HepG2 (cell line): Measurements from ENCODE around the gene SLC25A48. TPM values are rescaled to one million over a fixed set of nuclear protein-coding genes. Genes with fewer than 3 reads are reported as not detected.

Experiments used
- ATAC-seq: fragments of 200-7000 bp; cut with Tn5 transposase; 3 replicates; pipeline ENCODE4 v1.9.1; 2020; ENCODE audit warnings: mild to moderate bottlenecking, moderate library complexity
- Bru-seq: library from RNA; stranded (reverse); fragments of 400-500 nt; gene quantifications from one replicate; lab custom pipeline; 2021; lab: Mats Ljungman, UMichigan
- BruChase-seq, 2 experiments: library from RNA; stranded (reverse); fragments of 400-500 nt; gene quantifications; one replicate each; lab custom pipeline; 2021; lab: Mats Ljungman, UMichigan
- BruUV-seq: library from RNA; stranded (reverse); fragments of 400-500 nt; replicated peaks from 2 replicates; lab custom pipeline; 2021; lab: Mats Ljungman, UMichigan
- CTCF ChIA-PET: fragments of 300-600 bp; formaldehyde crosslinking; extraction: SDS; loops from one replicate; lab custom pipeline; 2021; ENCODE audit warnings: low total read pairs, inconsistent platforms, low intra/inter-chr PET ratio; lab: Yijun Ruan, JAX
- POLR2A ChIA-PET: fragments of 350-600 bp; sonication (Branson Sonifier 250); formaldehyde crosslinking; loops from one replicate; lab custom pipeline; 2020; ENCODE audit warnings: antibody characterized with exemption, inconsistent platforms; lab: Yijun Ruan, JAX
- DNase-seq: peaks from one replicate; pipeline ENCODE4 v3.0.0-alpha.2; 2015; ENCODE audit warnings: low spot score
- FAIRE-seq: peaks from 3 replicates; lab custom pipeline; 2011; peaks lifted over from hg19 to GRCh38; lab: Jason Lieb, UNC
- H2AFZ ChIP-seq: one replicate; pipeline ENCODE4 v1.6.1; 2011; ENCODE audit warnings: low read length, inconsistent platforms
- H3K27ac ChIP-seq: fragments of 300-600 bp; 3 replicates; pipeline ENCODE4 v1.8.0; 2011; ENCODE audit warnings: mixed run types, mild to moderate bottlenecking, mixed read lengths, low read length, inconsistent platforms; ENCODE audit not compliant: insufficient read depth; ENCODE audit errors: extremely low read length
- H3K27me3 ChIP-seq, 2 experiments: fragments of 200-600 bp in 1 of 2; 2 replicates in 1 of 2; 3 replicates in 1 of 2; pipeline versions ENCODE4 v1.6.0 to v1.8.0; 2011; ENCODE audit warnings: low read length in 2 of 2, mild to moderate bottlenecking in 2 of 2, moderate library complexity in 2 of 2, inconsistent platforms in 1 of 2; ENCODE audit not compliant: insufficient read depth in 2 of 2, control insufficient read depth in 1 of 2
- H3K36me3 ChIP-seq, 2 experiments: fragments of 200-600 bp in 1 of 2; replicated peaks in 1 of 2; 2 replicates in 1 of 2; 3 replicates in 1 of 2; pipeline versions ENCODE4 v1.5.1 to v1.8.0; 2011; ENCODE audit warnings: low read length in 2 of 2, inconsistent platforms in 1 of 2; ENCODE audit not compliant: insufficient read depth in 2 of 2, control insufficient read depth in 1 of 2
- H3K4me1 ChIP-seq: 2 replicates; pipeline ENCODE4 v1.5.1; 2012; ENCODE audit warnings: low read length, inconsistent platforms; ENCODE audit not compliant: insufficient read depth
- H3K4me2 ChIP-seq: 2 replicates; pipeline ENCODE4 v1.6.0; 2011; ENCODE audit warnings: low read depth, low read length, inconsistent platforms
- H3K4me3 ChIP-seq, 3 experiments: fragments of 200-600 bp in 1 of 3; sonication (generic), shearing (Covaris generic) in 1 of 3; replicated peaks in 1 of 3; 2 replicates each; pipeline ENCODE4 v1.5.1; 2011 to 2016; ENCODE audit warnings: low read length in 3 of 3, inconsistent platforms in 2 of 3, low read depth in 2 of 3, mild to moderate bottlenecking in 2 of 3, control low read depth in 1 of 3, mixed read lengths in 1 of 3; ENCODE audit not compliant: insufficient read depth in 1 of 3
- H3K79me2 ChIP-seq: one replicate; pipeline ENCODE4 v1.6.1; 2011; ENCODE audit warnings: low read length, inconsistent platforms; ENCODE audit not compliant: insufficient read depth
- H3K9ac ChIP-seq: 2 replicates; pipeline ENCODE4 v1.6.0; 2011; ENCODE audit warnings: mild to moderate bottlenecking, low read depth, low read length, inconsistent platforms; ENCODE audit not compliant: insufficient read depth
- H3K9me3 ChIP-seq: 2 replicates; pipeline ENCODE4 v1.5.1; 2012; ENCODE audit warnings: mild to moderate bottlenecking, low read length
- H4K20me1 ChIP-seq: 2 replicates; pipeline ENCODE4 v1.6.0; 2011; ENCODE audit warnings: inconsistent platforms, mild to moderate bottlenecking, low read length, moderate library complexity; ENCODE audit not compliant: insufficient read depth
- MXD4 ChIP-seq: IDR thresholded peaks from 2 replicates; pipeline ENCODE4 v1.6.1; 2016; ENCODE audit warnings: mild to moderate bottlenecking, missing biosample characterization, missing genetic modification reagents
- RARG ChIP-seq: sonication (generic); formaldehyde crosslinking; IDR thresholded peaks from 2 replicates; pipeline ENCODE4 v1.4.0; 2020; ENCODE audit warnings: low read depth, mild to moderate bottlenecking, missing genetic modification reagents
- STAG1 ChIP-seq: sonication (generic); formaldehyde crosslinking; IDR thresholded peaks from 2 replicates; pipeline ENCODE4 v1.4.0; 2020; ENCODE audit warnings: missing genetic modification reagents
- TBP ChIP-seq: sonication (generic); formaldehyde crosslinking; IDR thresholded peaks from 2 replicates; pipeline ENCODE4 v1.5.0; 2020; ENCODE audit warnings: missing genetic modification reagents
- WIZ ChIP-seq: sonication (generic); formaldehyde crosslinking; IDR thresholded peaks from 2 replicates; pipeline ENCODE4 v1.5.1; 2020; ENCODE audit warnings: mild to moderate bottlenecking, missing genetic modification reagents
- ZBTB42 ChIP-seq: sonication (generic); formaldehyde crosslinking; IDR thresholded peaks from 2 replicates; pipeline ENCODE4 v1.5.0; 2020; ENCODE audit warnings: mild to moderate bottlenecking, missing genetic modification reagents
- ZKSCAN5 ChIP-seq: sonication (generic); formaldehyde crosslinking; IDR thresholded peaks from 2 replicates; pipeline ENCODE4 v1.5.1; 2020; ENCODE audit warnings: mild to moderate bottlenecking, missing genetic modification reagents
- ZNF121 ChIP-seq: sonication (generic); formaldehyde crosslinking; IDR thresholded peaks from 2 replicates; pipeline ENCODE4 v1.5.0; 2020; ENCODE audit warnings: mild to moderate bottlenecking, missing genetic modification reagents
- ZNF496 ChIP-seq: sonication (generic); formaldehyde crosslinking; IDR thresholded peaks from 2 replicates; pipeline ENCODE4 v1.8.1; 2023; ENCODE audit warnings: mild to moderate bottlenecking, moderate library complexity, missing genetic modification reagents; ENCODE audit not compliant: insufficient replicate concordance
- ZNF552 ChIP-seq: sonication (generic); formaldehyde crosslinking; IDR thresholded peaks from 2 replicates; pipeline ENCODE4 v1.9.0; 2022; ENCODE audit warnings: missing genetic modification reagents, mild to moderate bottlenecking, borderline replicate concordance
- ZNF570 ChIP-seq: sonication (generic); formaldehyde crosslinking; IDR thresholded peaks from 2 replicates; pipeline ENCODE4 v1.4.0; 2020; ENCODE audit warnings: mild to moderate bottlenecking, missing genetic modification reagents, borderline replicate concordance
- ZNF615 ChIP-seq: sonication (generic); formaldehyde crosslinking; IDR thresholded peaks from 2 replicates; pipeline ENCODE4 v1.5.0; 2020; ENCODE audit warnings: mild to moderate bottlenecking, missing genetic modification reagents, borderline replicate concordance
- ZNF777 ChIP-seq: sonication (generic); formaldehyde crosslinking; IDR thresholded peaks from 2 replicates; pipeline ENCODE4 v1.4.0; 2020; ENCODE audit warnings: missing genetic modification reagents
- ZSCAN9 ChIP-seq: IDR thresholded peaks from 2 replicates; pipeline ENCODE4 v1.6.1; 2016; ENCODE audit warnings: borderline replicate concordance
- WGBS: methylation state at CpG from one replicate; pipeline ENCODE4 v1.1.6; 2017; ENCODE audit warnings: low lambda C conversion rate; 5-methylcytosine and 5-hydroxymethylcytosine counted together
- in situ Hi-C: cut with HindIII; loops from 2 replicates; pipeline ENCODE4 v1.10.0; 2017; ENCODE audit warnings: low pct_unique_long_range_greater_than_20kb; ENCODE audit not compliant: extremely low pct_ligation_motif_present
- intact Hi-C: fragments of 100-400 bp; cut with micrococcal nuclease; formaldehyde crosslinking; loops from one replicate; pipeline ENCODE4 v1.10.0; 2022; ENCODE audit not compliant: unreplicated experiment
- long read RNA-seq, 2 experiments: library from RNA in 1 of 2; library from polyadenylated mRNA in 1 of 2; stranded (forward) in 1 of 2; unstranded in 1 of 2; transcript quantifications; one replicate each; pipeline ENCODE4 v2.0.0, GENCODE V29; 2019 to 2022
- polyA minus RNA-seq, 3 experiments: library from RNA; depleted of rRNA, polyadenylated mRNA; stranded (reverse); fragments of >200 nt; gene quantifications; 2 replicates each; pipeline ENCODE4 v1.2.3, GENCODE V29; 2011; ENCODE audit warnings: low replicate concordance in 1 of 3
- polyA plus RNA-seq, 8 experiments: library from polyadenylated mRNA; depleted of rRNA in 3 of 8; stranded (reverse) in 7 of 8; unstranded in 1 of 8; fragments of >200 nt; fragmentation: Illumina TruSeq in 4 of 8; extraction: Trizol in 4 of 8; gene quantifications; 2 replicates each; pipeline versions ENCODE4 v1.2.1 to v1.2.3, GENCODE V29; 2011 to 2016; ENCODE audit warnings: low read depth in 4 of 8, missing spikeins in 1 of 8, mixed read lengths in 1 of 8; ENCODE audit not compliant: insufficient read depth in 1 of 8
- total RNA-seq, 5 experiments: library from RNA; depleted of rRNA; stranded (reverse); fragments of >200 nt; fragmentation: Illumina TruSeq; extraction: Trizol; gene quantifications; 2 replicates each; pipeline ENCODE4 v1.2.3, GENCODE V29; 2016; ENCODE audit warnings: low read depth in 1 of 5
- TF ChIP-seq, protein P1 (sequence below): IDR thresholded peaks from 2 replicates; pipeline ENCODE4 v1.6.1; 2016; ENCODE audit warnings: mild to moderate bottlenecking

Gene SLC25A48, protein sequence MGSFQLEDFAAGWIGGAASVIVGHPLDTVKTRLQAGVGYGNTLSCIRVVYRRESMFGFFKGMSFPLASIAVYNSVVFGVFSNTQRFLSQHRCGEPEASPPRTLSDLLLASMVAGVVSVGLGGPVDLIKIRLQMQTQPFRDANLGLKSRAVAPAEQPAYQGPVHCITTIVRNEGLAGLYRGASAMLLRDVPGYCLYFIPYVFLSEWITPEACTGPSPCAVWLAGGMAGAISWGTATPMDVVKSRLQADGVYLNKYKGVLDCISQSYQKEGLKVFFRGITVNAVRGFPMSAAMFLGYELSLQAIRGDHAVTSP
- total RNA-seq (2016; rRNA removed; fragmentation: Illumina TruSeq; extraction: Trizol) = 4.0 and 4.5 TPM in 2 replicates
- total RNA-seq (2016; cell fraction: cytosol; rRNA removed; fragmentation: Illumina TruSeq; extraction: Trizol; ENCODE audit: low read depth) = 4.8 and 5.1 TPM in 2 replicates
- 3.2 and 3.4 TPM in 2 replicates for total RNA-seq (2016; cell fraction: insoluble cytoplasmic fraction; rRNA removed; fragmentation: Illumina TruSeq; extraction: Trizol)
- 4.2 and 8.0 TPM in 2 replicates for total RNA-seq (2016; cell fraction: membrane; rRNA removed; fragmentation: Illumina TruSeq; extraction: Trizol)
- 3.0 and 5.5 TPM in 2 replicates for total RNA-seq (2016; cell fraction: nucleus; rRNA removed; fragmentation: Illumina TruSeq; extraction: Trizol)
- polyA plus RNA-seq (2011; rRNA removed) = 0.17 and 1.0 TPM in 2 replicates
- 0.38 and 0.40 TPM in 2 replicates for polyA plus RNA-seq (2011; cell fraction: cytosol; rRNA removed)
- 0.61 and 0.68 TPM in 2 replicates for polyA plus RNA-seq (2011; cell fraction: nucleus; rRNA removed)
- 0.24 TPM in 1 of 2 replicates, not detected in the other for polyA plus RNA-seq (2012)
- polyA plus RNA-seq (2016; cell fraction: cytosol; fragmentation: Illumina TruSeq; extraction: Trizol; ENCODE audit: low read depth) = 5.0 and 6.4 TPM in 2 replicates
- 1.7 and 3.6 TPM in 2 replicates for polyA plus RNA-seq (2016; cell fraction: insoluble cytoplasmic fraction; fragmentation: Illumina TruSeq; extraction: Trizol; ENCODE audit: low read depth)
- polyA plus RNA-seq (2016; cell fraction: membrane; fragmentation: Illumina TruSeq; extraction: Trizol; ENCODE audit: low read depth) = 4.6 and 5.5 TPM in 2 replicates
- polyA plus RNA-seq (2016; cell fraction: nucleus; fragmentation: Illumina TruSeq; extraction: Trizol; ENCODE audit: insufficient read depth, low read depth) = 5.6 and 5.9 TPM in 2 replicates
- polyA minus RNA-seq (2011; rRNA and poly(A)+ RNA removed; ENCODE audit: low replicate concordance) = 0.50 TPM in 1 of 2 replicates, not detected in the other
- polyA minus RNA-seq (2011; cell fraction: cytosol; rRNA and poly(A)+ RNA removed) = not detected in 2 replicates
- polyA minus RNA-seq (2011; cell fraction: nucleus; rRNA and poly(A)+ RNA removed) = 0.26 and 0.62 TPM in 2 replicates
- percentile 21 among the genes with signal in this experiment for Bru-seq, nascent RNA
- percentile 18 among the genes with signal in this experiment for BruChase-seq, experiment 1, labeled RNA remaining after a 6-hour chase
- percentile 19 among the genes with signal in this experiment for BruChase-seq, experiment 2, labeled RNA remaining after a 2-hour chase
- long read RNA-seq, experiment 1, partial matches to known transcripts = 0 of 12 reads
- long read RNA-seq, experiment 1, other reads (novel, unspliced or antisense) = 8 of 12 reads
- long read RNA-seq, experiment 2, partial matches to known transcripts = 0 of 2 reads
- long read RNA-seq, experiment 2, other reads (novel, unspliced or antisense) = 0 of 2 reads

DNA sequence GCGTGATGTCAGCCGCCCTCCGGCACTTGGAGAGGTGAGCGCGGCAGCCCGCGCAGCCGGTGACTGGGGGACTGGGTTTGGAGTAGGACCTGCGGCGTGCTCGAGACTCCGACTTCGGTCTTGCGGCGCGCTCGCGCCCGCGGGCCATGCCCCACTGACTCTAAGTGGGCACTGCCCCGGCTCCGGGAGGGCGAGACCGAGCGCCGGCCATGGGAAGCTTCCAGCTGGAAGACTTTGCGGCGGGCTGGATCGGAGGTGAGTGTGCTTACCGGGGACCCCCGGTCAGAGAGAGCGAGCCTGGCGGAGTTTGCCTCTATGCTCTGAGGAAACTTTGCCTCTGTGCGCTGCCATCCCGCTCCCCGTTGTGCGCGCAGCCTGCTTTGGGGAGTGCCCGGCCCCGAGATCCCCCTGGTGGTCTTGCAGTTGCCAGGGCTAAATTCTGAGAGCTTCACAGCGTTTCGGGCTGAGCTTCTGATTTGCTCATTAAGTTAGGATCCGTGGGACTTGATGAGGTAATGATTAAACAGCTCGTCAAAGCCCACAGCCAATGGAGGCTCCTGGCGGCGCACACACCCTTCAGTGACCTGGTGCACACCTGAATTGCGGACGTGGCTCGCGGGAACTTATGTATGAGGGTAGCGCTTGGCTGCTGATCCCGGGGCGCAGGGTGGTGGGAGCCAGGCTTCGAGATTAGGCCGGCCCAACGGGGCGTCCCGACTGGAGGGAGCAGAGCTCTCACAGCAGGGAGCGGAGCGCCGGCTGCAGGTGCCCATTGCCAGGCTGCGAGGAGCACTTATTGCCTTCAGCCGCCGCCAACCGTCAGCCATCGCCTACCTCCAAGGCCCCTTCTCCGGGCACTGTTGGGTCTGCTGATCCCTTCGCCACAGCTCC is at the start of gene SLC25A48:
Gene SLC25A48 (plus strand): TSS at position 25 of the 891 bp plus-strand sequence. CDS start 185 bp downstream, at position 210.
- intact Hi-C loops (loop anchor here (5.0 kb wide), 1 partner anchor 47 kb away; no protein-coding TSS in a partner anchor), in situ Hi-C loops (loop anchor here (5.0 kb wide), 2 partner anchors 273 to 378 kb away; no protein-coding TSS in a partner anchor)
- BruUV-seq = no TSS peak
- CTCF ChIA-PET = no interaction called here
- no peak within 1 kb of the TSS for H3K9ac ChIP-seq
- 0 out of 2 replicates have a peak, but pooled peaks cover 6% of the 10 kb centered on the region for H3K9me3 ChIP-seq
- H4K20me1 ChIP-seq = no peaks in the 10 kb centered on the region
- no peaks in the 10 kb centered on the region for H3K79me2 ChIP-seq
- DNase-seq = peak; percentile 52
- WGBS = 18% methylated on average over 27 of the region's 68 CpGs
- no peaks in the 10 kb centered on the region for H3K36me3 ChIP-seq
- peak within 1 kb of the TSS; percentile 51 to 72 (median 57) for H3K4me3 ChIP-seq
- FAIRE-seq = no peak
- H3K27ac ChIP-seq = no peak within 1 kb of the TSS
- peak; percentile 98 for ATAC-seq
- H3K4me2 ChIP-seq = peak within 1 kb of the TSS; percentile 82
- peaks cover 1 to 52% of the 10 kb centered on the region in 2 experiments; a peak in 4 of 5 replicates for H3K27me3 ChIP-seq
- peaks cover 7% of the 10 kb centered on the region; the same call in 1 of the 2 replicates for H3K4me1 ChIP-seq
- no peak within 1 kb of the TSS for H2AFZ ChIP-seq
- POLR2A ChIA-PET = no interaction called here
- TF ChIP-seq STAG1 (CRISPR knock-in tag) = no peak; the same call in 1 of the 2 replicates
- no peak for TF ChIP-seq ZNF121 (CRISPR knock-in tag)
- peak; percentile 62; the same call in 1 of the 2 replicates for TF ChIP-seq ZKSCAN5
- TF ChIP-seq ZNF615 (CRISPR knock-in tag) = no peak
- TF ChIP-seq ZNF496 (CRISPR knock-in tag) = no peak
- TF ChIP-seq ZSCAN9 (CRISPR knock-in tag) = no peak
- TF ChIP-seq ZNF552 = no peak
- no peak for TF ChIP-seq ZNF570 (CRISPR knock-in tag)
- TF ChIP-seq RARG = no peak
- no peak for TF ChIP-seq TBP (CRISPR knock-in tag)
- TF ChIP-seq ZBTB42 (CRISPR knock-in tag) = no peak
- TF ChIP-seq, protein P1, sequence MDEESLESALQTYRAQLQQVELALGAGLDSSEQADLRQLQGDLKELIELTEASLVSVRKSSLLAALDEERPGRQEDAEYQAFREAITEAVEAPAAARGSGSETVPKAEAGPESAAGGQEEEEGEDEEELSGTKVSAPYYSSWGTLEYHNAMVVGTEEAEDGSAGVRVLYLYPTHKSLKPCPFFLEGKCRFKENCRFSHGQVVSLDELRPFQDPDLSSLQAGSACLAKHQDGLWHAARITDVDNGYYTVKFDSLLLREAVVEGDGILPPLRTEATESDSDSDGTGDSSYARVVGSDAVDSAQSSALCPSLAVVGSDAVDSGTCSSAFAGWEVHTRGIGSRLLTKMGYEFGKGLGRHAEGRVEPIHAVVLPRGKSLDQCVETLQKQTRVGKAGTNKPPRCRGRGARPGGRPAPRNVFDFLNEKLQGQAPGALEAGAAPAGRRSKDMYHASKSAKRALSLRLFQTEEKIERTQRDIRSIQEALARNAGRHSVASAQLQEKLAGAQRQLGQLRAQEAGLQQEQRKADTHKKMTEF = 0 out of 2 replicates have a peak, but pooled peaks have one; percentile 16
- no peak for TF ChIP-seq WIZ
- TF ChIP-seq MXD4 (CRISPR knock-in tag) = no peak
- no peak for TF ChIP-seq ZNF777 (CRISPR knock-in tag)
